GM18526 (cell line): ENCODE results near the gene RDH14.

ENCODE experiments used
- POLR2A ChIP-seq: IDR thresholded peaks from 3 replicates; pipeline ENCODE4 v1.6.1; 2011; ENCODE audit not compliant: insufficient read length; ENCODE audit errors: extremely low read depth

The RDH14 gene

GRCh38 chr2:18588049-18588448 is 27.6 kb upstream of the RDH14 start:
- no peak for TF ChIP-seq POLR2A

- no peak for TF ChIP-seq POLR2A
These were observed 25.1 kb upstream of the RDH14 start for GRCh38 chr2:18585526-18585925.

GRCh38 chr2:18584608-18584954 is 24.1 kb upstream of the RDH14 start:
- TF ChIP-seq POLR2A: no peak

GRCh38 chr2:18583905-18584607 is 23.6 kb upstream of the RDH14 start:
- no peak for TF ChIP-seq POLR2A

GRCh38 chr2:18580606-18581005 is 20.2 kb upstream of the RDH14 start:
- no peak for TF ChIP-seq POLR2A

GRCh38 chr2:18578033-18578432 is 17.6 kb upstream of the RDH14 start:
- TF ChIP-seq POLR2A: no peak

GRCh38 chr2:18566145-18566769 is 5.8 kb upstream of the RDH14 start:
- TF ChIP-seq POLR2A: no peak

GRCh38 chr2:18560797-18561085 is 288 bp upstream of the RDH14 start:
- peak; percentile 65 for TF ChIP-seq POLR2A

GRCh38 chr2:18559531-18560030 is 872 bp downstream of the RDH14 start:
- no peak for TF ChIP-seq POLR2A

- TF ChIP-seq POLR2A: no peak
These were observed 2.0 kb downstream of the RDH14 start for GRCh38 chr2:18558458-18558857.

GRCh38 chr2:18557121-18557520 is 3.3 kb downstream of the RDH14 start:
- no peak for TF ChIP-seq POLR2A

- TF ChIP-seq POLR2A: no peak
These were observed 7.9 kb downstream of the RDH14 start for GRCh38 chr2:18552351-18553077.

GRCh38 chr2:18551623-18552022 is 8.8 kb downstream of the RDH14 start:
- no peak for TF ChIP-seq POLR2A

GRCh38 chr2:18551169-18551568 is 9.3 kb downstream of the RDH14 start:
- no peak for TF ChIP-seq POLR2A

GRCh38 chr2:18550433-18550832 is 10.0 kb downstream of the RDH14 start:
- no peak for TF ChIP-seq POLR2A

- no peak for TF ChIP-seq POLR2A
These were observed 11.4 kb downstream of the RDH14 start for GRCh38 chr2:18549083-18549482.
